IMR-90 (cell line): ENCODE data around the gene CFAP97D2. TPM values are rescaled to one million over a fixed set of nuclear protein-coding genes. Genes with fewer than 3 reads are reported as not detected.

Experiments used
- ATAC-seq: fragments of 200-7000 bp; cut with Tn5 transposase; 2 replicates; pipeline ENCODE4 v1.9.1; 2020; ENCODE audit warnings: low read depth, mild to moderate bottlenecking, moderate library complexity
- BruUV-seq: library from RNA; stranded (reverse); fragments of 400-500 nt; replicated peaks from 2 replicates; lab custom pipeline; 2021; lab: Mats Ljungman, UMichigan
- CTCF ChIA-PET: fragments of 300-600 bp; formaldehyde crosslinking; extraction: SDS; loops from one replicate; lab custom pipeline; 2021; ENCODE audit warnings: antibody characterized with exemption; lab: Yijun Ruan, JAX
- POLR2A ChIA-PET: fragments of 300-600 bp; sonication (Branson Sonifier 250); formaldehyde crosslinking; loops from one replicate; lab custom pipeline; 2022; ENCODE audit warnings: antibody characterized with exemption; ENCODE audit not compliant: unreplicated experiment; lab: Charles Lee
- DNase-seq: peaks from one replicate; pipeline ENCODE4 v3.0.0; 2013
- H2AFZ ChIP-seq: replicated peaks from 2 replicates; pipeline ENCODE3; 2013; ENCODE audit warnings: low read length, mild to moderate bottlenecking; ENCODE audit not compliant: poor library complexity
- H2AK5ac ChIP-seq: 2 replicates; pipeline ENCODE4 v1.6.1; 2013; ENCODE audit warnings: low read depth, low read length, inconsistent platforms
- H2AK9ac ChIP-seq: replicated peaks from 2 replicates; pipeline ENCODE3; 2013; ENCODE audit warnings: mild to moderate bottlenecking, low read depth, low read length, moderate library complexity; ENCODE audit not compliant: poor library complexity
- H2BK120ac ChIP-seq: 2 replicates; pipeline ENCODE4 v1.6.1; 2013; ENCODE audit warnings: low read depth, low read length, inconsistent platforms
- H2BK15ac ChIP-seq: 3 replicates; pipeline ENCODE4 v1.6.1; 2013; ENCODE audit warnings: low read depth, low read length, inconsistent platforms
- H2BK20ac ChIP-seq: 2 replicates; pipeline ENCODE4 v1.6.1; 2013; ENCODE audit warnings: low read depth, mild to moderate bottlenecking, inconsistent platforms, low read length, moderate library complexity
- H2BK5ac ChIP-seq: 2 replicates; pipeline ENCODE4 v1.6.1; 2013; ENCODE audit warnings: mild to moderate bottlenecking, low read depth, low read length, inconsistent platforms; ENCODE audit not compliant: poor library complexity, severe bottlenecking
- H3K14ac ChIP-seq: replicated peaks from 2 replicates; pipeline ENCODE4 v1.6.1; 2013; ENCODE audit warnings: low read depth, low read length, inconsistent platforms
- H3K18ac ChIP-seq: 2 replicates; pipeline ENCODE4 v1.6.1; 2013; ENCODE audit warnings: low read depth, low read length, control low read depth
- H3K23ac ChIP-seq: 2 replicates; pipeline ENCODE4 v1.6.1; 2013; ENCODE audit warnings: low read depth, low read length, inconsistent platforms
- H3K27ac ChIP-seq: 2 replicates; pipeline ENCODE4 v1.5.1; 2013; ENCODE audit warnings: mild to moderate bottlenecking, control low read depth, low read length; ENCODE audit not compliant: insufficient read depth
- H3K27me3 ChIP-seq: 2 replicates; pipeline ENCODE4 v1.6.1; 2013; ENCODE audit warnings: low read length; ENCODE audit not compliant: control insufficient read depth, insufficient read depth
- H3K36me3 ChIP-seq: 2 replicates; pipeline ENCODE4 v1.6.1; 2013; ENCODE audit warnings: low read length, mixed read lengths; ENCODE audit not compliant: control insufficient read depth, insufficient read depth
- H3K4ac ChIP-seq: 2 replicates; pipeline ENCODE4 v1.6.1; 2013; ENCODE audit warnings: low read depth, low read length, inconsistent platforms
- H3K4me1 ChIP-seq: 2 replicates; pipeline ENCODE4 v1.6.1; 2013; ENCODE audit warnings: low read length, mixed read lengths; ENCODE audit not compliant: control insufficient read depth, insufficient read depth
- H3K4me2 ChIP-seq: 2 replicates; pipeline ENCODE4 v1.6.1; 2013; ENCODE audit warnings: low read depth, mild to moderate bottlenecking, control low read depth, low read length, moderate library complexity
- H3K4me3 ChIP-seq: 2 replicates; pipeline ENCODE4 v1.5.1; 2013; ENCODE audit warnings: low read depth, mild to moderate bottlenecking, control low read depth, low read length, moderate library complexity; ENCODE audit not compliant: insufficient read depth
- H3K56ac ChIP-seq: 2 replicates; pipeline ENCODE4 v1.6.1; 2013; ENCODE audit warnings: low read length, inconsistent platforms; ENCODE audit not compliant: insufficient read depth; ENCODE audit errors: extremely low read depth
- H3K79me1 ChIP-seq, 2 experiments: 2 replicates each; pipeline ENCODE4 v1.6.1; 2013; ENCODE audit warnings: low read length in 2 of 2, inconsistent platforms in 1 of 2, low read depth in 1 of 2
- H3K9ac ChIP-seq: 2 replicates; pipeline ENCODE4 v1.6.1; 2013; ENCODE audit warnings: low read depth, low read length, control low read depth
- H3K9me1 ChIP-seq: 2 replicates; pipeline ENCODE4 v1.6.1; 2013; ENCODE audit warnings: low read length, inconsistent platforms; ENCODE audit not compliant: insufficient read depth
- H3K9me3 ChIP-seq: 2 replicates; pipeline ENCODE4 v1.6.1; 2013; ENCODE audit warnings: low read length; ENCODE audit not compliant: control insufficient read depth, insufficient read depth
- H4K20me1 ChIP-seq: 2 replicates; pipeline ENCODE4 v1.6.1; 2013; ENCODE audit warnings: low read length, inconsistent platforms; ENCODE audit not compliant: insufficient read depth
- H4K5ac ChIP-seq: 2 replicates; pipeline ENCODE4 v1.6.1; 2013; ENCODE audit warnings: mild to moderate bottlenecking, low read depth, low read length, control low read depth
- H4K8ac ChIP-seq, 2 experiments: 2 replicates each; pipeline ENCODE4 v1.6.1; 2013; ENCODE audit warnings: low read depth in 2 of 2, low read length in 2 of 2, control low read depth in 1 of 2, inconsistent platforms in 1 of 2
- H4K91ac ChIP-seq: 2 replicates; pipeline ENCODE4 v1.6.1; 2013; ENCODE audit warnings: low read depth, low read length, inconsistent platforms; ENCODE audit not compliant: insufficient read depth
- CHD1 ChIP-seq: IDR thresholded peaks from 2 replicates; pipeline ENCODE4 v1.6.1; 2012; ENCODE audit warnings: low read depth, low read length, improper control_type of control experiment
- FOS ChIP-seq: fragments of 150-350 bp; IDR thresholded peaks from 2 replicates; pipeline ENCODE4 v1.6.1; 2016; ENCODE audit warnings: low read depth, low read length
- RAD21 ChIP-seq: IDR thresholded peaks from 2 replicates; pipeline ENCODE4 v1.6.1; 2012; ENCODE audit warnings: low read length, improper control_type of control experiment
- RCOR1 ChIP-seq: IDR thresholded peaks from 2 replicates; pipeline ENCODE4 v1.6.1; 2012; ENCODE audit warnings: mild to moderate bottlenecking, low read length, improper control_type of control experiment; ENCODE audit not compliant: insufficient replicate concordance
- RFX5 ChIP-seq: IDR thresholded peaks from 2 replicates; pipeline ENCODE4 v1.8.0; 2012; ENCODE audit warnings: low read depth, mild to moderate bottlenecking, low read length, moderate library complexity
- SMC3 ChIP-seq: fragments of 150-350 bp; IDR thresholded peaks from 2 replicates; pipeline ENCODE4 v1.6.1; 2016; ENCODE audit warnings: low read depth, mild to moderate bottlenecking, antibody characterized with exemption, low read length, moderate library complexity
- WGBS, 2 experiments: methylation state at CpG; one replicate each; pipeline versions ENCODE4 v1.1.5 to v1.1.7; 2013; ENCODE audit warnings: missing lambda C conversion rate in 2 of 2; ENCODE audit not compliant: insufficient read length in 1 of 2; ENCODE audit errors: extremely low coverage in 2 of 2; 5-methylcytosine and 5-hydroxymethylcytosine counted together
- dilution Hi-C: fragments of 300-500 bp; cut with HindIII; formaldehyde crosslinking; loops from one replicate; pipeline ENCODE4 v1.14.3; 2018; ENCODE audit warnings: low sequenced_read_pairs; ENCODE audit not compliant: unreplicated experiment
- in situ Hi-C: fragments of 300-500 bp; cut with MboI; formaldehyde crosslinking; loops from 3 replicates; pipeline ENCODE4 v1.14.3; 2019; ENCODE audit warnings: low sequenced_read_pairs, inconsistent platforms, mixed read lengths
- intact Hi-C: fragments of 100-400 bp; cut with micrococcal nuclease; formaldehyde crosslinking; loops from 2 replicates; pipeline ENCODE4 v1.10.0; 2022
- polyA plus RNA-seq, 3 experiments: library from polyadenylated mRNA; depleted of rRNA; stranded (reverse); fragments of >200 nt; gene quantifications; 2 replicates each; pipeline ENCODE4 v1.2.3, GENCODE V29; 2012; ENCODE audit warnings: low replicate concordance in 1 of 3
- total RNA-seq: library from RNA; depleted of rRNA; stranded (reverse); fragments of >200 nt; gene quantifications from 2 replicates; pipeline ENCODE4 v1.2.3, GENCODE V29; 2012
- TF ChIP-seq, protein P1 (sequence below): fragments of 150-350 bp; IDR thresholded peaks from 2 replicates; pipeline ENCODE4 v1.6.1; 2017; ENCODE audit warnings: mild to moderate bottlenecking, antibody characterized with exemption, low read length, low read depth
- TF ChIP-seq, protein P2 (sequence below): fragments of 150-350 bp; IDR thresholded peaks from 2 replicates; pipeline ENCODE4 v1.6.1; 2016; ENCODE audit warnings: low read depth, mild to moderate bottlenecking, low read length, moderate library complexity, borderline replicate concordance
- TF ChIP-seq, protein P3 (sequence below): conservative IDR thresholded peaks from 2 replicates; pipeline ENCODE4 v1.5.1; 2012; ENCODE audit warnings: mild to moderate bottlenecking, low read depth, low read length, improper control_type of control experiment

The CFAP97D2 gene
- total and polyA plus RNA-seq, 2 of the 4 experiments (the other 2 are of a cell fraction), result not detected

DNA sequence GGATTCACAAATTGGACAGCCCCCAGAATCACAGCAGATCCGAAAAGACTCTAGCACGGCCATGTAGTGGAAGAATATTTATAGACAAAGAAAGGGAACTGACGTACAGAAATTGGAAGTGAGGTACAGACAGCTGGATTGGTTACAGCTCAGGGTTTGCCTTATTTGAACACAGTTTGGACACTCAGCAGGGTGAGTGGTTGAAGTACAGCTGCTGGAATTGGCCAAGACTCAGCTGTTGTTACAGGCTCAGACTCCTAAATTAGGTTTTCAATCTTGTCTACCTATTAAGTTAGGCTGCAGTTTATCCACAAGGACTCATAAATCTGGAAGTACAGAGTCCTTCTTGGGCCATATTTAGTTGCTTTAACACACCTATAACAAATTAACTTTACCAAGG is 5.8 kb upstream of the CFAP97D2 start:
- TF ChIP-seq, protein P1, sequence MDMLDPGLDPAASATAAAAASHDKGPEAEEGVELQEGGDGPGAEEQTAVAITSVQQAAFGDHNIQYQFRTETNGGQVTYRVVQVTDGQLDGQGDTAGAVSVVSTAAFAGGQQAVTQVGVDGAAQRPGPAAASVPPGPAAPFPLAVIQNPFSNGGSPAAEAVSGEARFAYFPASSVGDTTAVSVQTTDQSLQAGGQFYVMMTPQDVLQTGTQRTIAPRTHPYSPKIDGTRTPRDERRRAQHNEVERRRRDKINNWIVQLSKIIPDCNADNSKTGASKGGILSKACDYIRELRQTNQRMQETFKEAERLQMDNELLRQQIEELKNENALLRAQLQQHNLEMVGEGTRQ, result no peak
- TF ChIP-seq SMC3 (no peak), FOS (no peak), RFX5 (no peak), CHD1 (no peak), RCOR1 (no peak), RAD21 (no peak)
- TF ChIP-seq, protein P2, sequence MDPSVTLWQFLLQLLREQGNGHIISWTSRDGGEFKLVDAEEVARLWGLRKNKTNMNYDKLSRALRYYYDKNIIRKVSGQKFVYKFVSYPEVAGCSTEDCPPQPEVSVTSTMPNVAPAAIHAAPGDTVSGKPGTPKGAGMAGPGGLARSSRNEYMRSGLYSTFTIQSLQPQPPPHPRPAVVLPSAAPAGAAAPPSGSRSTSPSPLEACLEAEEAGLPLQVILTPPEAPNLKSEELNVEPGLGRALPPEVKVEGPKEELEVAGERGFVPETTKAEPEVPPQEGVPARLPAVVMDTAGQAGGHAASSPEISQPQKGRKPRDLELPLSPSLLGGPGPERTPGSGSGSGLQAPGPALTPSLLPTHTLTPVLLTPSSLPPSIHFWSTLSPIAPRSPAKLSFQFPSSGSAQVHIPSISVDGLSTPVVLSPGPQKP, result no peak
- TF ChIP-seq, protein P3, sequence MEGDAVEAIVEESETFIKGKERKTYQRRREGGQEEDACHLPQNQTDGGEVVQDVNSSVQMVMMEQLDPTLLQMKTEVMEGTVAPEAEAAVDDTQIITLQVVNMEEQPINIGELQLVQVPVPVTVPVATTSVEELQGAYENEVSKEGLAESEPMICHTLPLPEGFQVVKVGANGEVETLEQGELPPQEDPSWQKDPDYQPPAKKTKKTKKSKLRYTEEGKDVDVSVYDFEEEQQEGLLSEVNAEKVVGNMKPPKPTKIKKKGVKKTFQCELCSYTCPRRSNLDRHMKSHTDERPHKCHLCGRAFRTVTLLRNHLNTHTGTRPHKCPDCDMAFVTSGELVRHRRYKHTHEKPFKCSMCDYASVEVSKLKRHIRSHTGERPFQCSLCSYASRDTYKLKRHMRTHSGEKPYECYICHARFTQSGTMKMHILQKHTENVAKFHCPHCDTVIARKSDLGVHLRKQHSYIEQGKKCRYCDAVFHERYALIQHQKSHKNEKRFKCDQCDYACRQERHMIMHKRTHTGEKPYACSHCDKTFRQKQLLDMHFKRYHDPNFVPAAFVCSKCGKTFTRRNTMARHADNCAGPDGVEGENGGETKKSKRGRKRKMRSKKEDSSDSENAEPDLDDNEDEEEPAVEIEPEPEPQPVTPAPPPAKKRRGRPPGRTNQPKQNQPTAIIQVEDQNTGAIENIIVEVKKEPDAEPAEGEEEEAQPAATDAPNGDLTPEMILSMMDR, result no peak
- no peak overlapping the region for H2AK5ac ChIP-seq
- H3K79me1 ChIP-seq, result no peaks in the 10 kb centered on the region
- no peak overlapping the region for H2BK20ac ChIP-seq
- H3K27me3 ChIP-seq, result peaks cover 13% of the 10 kb centered on the region
- no peak overlapping the region for H3K9ac ChIP-seq
- ChIA-PET POLR2A (no interaction called here), CTCF (interaction anchor here (0.6 kb wide), 1 partner anchor 15 kb away, joined by 3 read pairs; no protein-coding TSS in a partner anchor)
- H2BK5ac ChIP-seq, result no peak overlapping the region
- no peak overlapping the region for H2BK15ac ChIP-seq
- ATAC-seq, result no peak
- WGBS, 2 experiments, result no CpG with 5 or more reads among the region's 3 CpGs
- intact Hi-C loops (no loop called here), dilution Hi-C loops (no loop called here), in situ Hi-C loops (no loop called here)
- no peak overlapping the region for H4K5ac ChIP-seq
- H4K20me1 ChIP-seq, result no peaks in the 10 kb centered on the region
- no peak overlapping the region for H3K4me3 ChIP-seq
- no peak overlapping the region for H3K4ac ChIP-seq
- no peaks in the 10 kb centered on the region for H3K9me1 ChIP-seq
- H3K23ac ChIP-seq, result no peak overlapping the region
- H3K27ac ChIP-seq, result no peak overlapping the region
- no peak overlapping the region for H3K4me2 ChIP-seq
- H2AFZ ChIP-seq, result no peak overlapping the region
- no peak overlapping the region for H3K14ac ChIP-seq
- no peak overlapping the region for H4K91ac ChIP-seq
- no peak overlapping the region for H2AK9ac ChIP-seq
- peaks cover 5% of the 10 kb centered on the region; the same call in 1 of the 2 replicates for H3K4me1 ChIP-seq
- H3K9me3 ChIP-seq, result peaks cover 4% of the 10 kb centered on the region; the same call in 1 of the 2 replicates
- BruUV-seq, result no TSS peak
- no peak overlapping the region for H2BK120ac ChIP-seq
- no peak overlapping the region for H3K18ac ChIP-seq
- no peak overlapping the region for H3K56ac ChIP-seq
- peak; percentile 10 for DNase-seq
- H3K36me3 ChIP-seq, result no peaks in the 10 kb centered on the region
- no peak overlapping the region for H4K8ac ChIP-seq
